NCI-H1417 (cell line): ENCODE data around the gene CHRNB2.

Experiments used
- DNase-seq, 3 experiments: peaks; one replicate each; lab custom pipeline; 2025; lab: John Stamatoyannopoulos, UW

CHRNB2 gene

GRCh38 chr1:154553056-154554030, 14.2 kb upstream of the CHRNB2 start:
- no peak for DNase-seq

GRCh38 chr1:154556422-154556821, 11.2 kb upstream of the CHRNB2 start:
- DNase-seq: no peak

- DNase-seq: no peak
Measured at GRCh38 chr1:154557248-154557938, 10.2 kb upstream of the CHRNB2 start.

- DNase-seq: peak in 2 of 3 experiments; percentile 36 to 55
Measured at GRCh38 chr1:154557939-154558719, 9.4 kb upstream of the CHRNB2 start, which contains the start of gene UBE2Q1. Gene UBE2Q1 (minus strand): TSS chr1:154558662. CDS start chr1:154558553, 109 bp downstream.

- peak; percentile 98 to 100 (median 99) for DNase-seq
Measured at GRCh38 chr1:154558720-154559465, 8.7 kb upstream of the CHRNB2 start.

- peak; percentile 85 to 97 (median 97) for DNase-seq
Measured at GRCh38 chr1:154559466-154560044, 8.0 kb upstream of the CHRNB2 start.

GRCh38 chr1:154565876-154566275, 1.7 kb upstream of the CHRNB2 start:
- DNase-seq: no peak

GRCh38 chr1:154568157-154568815, 708 bp downstream of the CHRNB2 start:
- DNase-seq: peak in 2 of 3 experiments; percentile 24 to 40

- no peak for DNase-seq
Measured at GRCh38 chr1:154571244-154571963, 3.8 kb downstream of the CHRNB2 start.

- no peak for DNase-seq
Measured at GRCh38 chr1:154571964-154572288, 4.3 kb downstream of the CHRNB2 start.

GRCh38 chr1:154572468-154573167, 5.0 kb downstream of the CHRNB2 start:
- peak in 1 of 3 experiments; percentile 57 for DNase-seq

GRCh38 chr1:154573168-154573510, 5.6 kb downstream of the CHRNB2 start:
- peak in 1 of 3 experiments; percentile 60 for DNase-seq

GRCh38 chr1:154574716-154575115, 7.1 kb downstream of the CHRNB2 start:
- peak; percentile 47 to 84 (median 79) for DNase-seq

GRCh38 chr1:154575147-154575927, 7.8 kb downstream of the CHRNB2 start:
- no peak for DNase-seq

- no peak for DNase-seq
Measured at GRCh38 chr1:154575951-154576566, 8.5 kb downstream of the CHRNB2 start.

GRCh38 chr1:154577346-154578057, 9.9 kb downstream of the CHRNB2 start:
- DNase-seq: no peak

GRCh38 chr1:154578058-154578418, 10.5 kb downstream of the CHRNB2 start:
- no peak for DNase-seq
